Activated CD4-positive, alpha-beta T cell treated with anti-CD3 and anti-CD28 coated beads, Interleukin-2, Interleukin-4, amounts not matched to agents 100 ng/mL and 50 ng/mL, durations not matched to agents 16 hours and 8 hours (primary cell): ENCODE data around the gene RNF2.
"Not testable (repeated sequence)": the region's sequence is repeated elsewhere in the genome, so short reads cannot be mapped to it uniquely, and the experiment has no call there.

Source experiments
- DNase-seq: peaks from one replicate; pipeline ENCODE4 v3.0.0-alpha.2; 2020; ENCODE audit warnings: low spot score

Gene RNF2

GRCh38 chr1:185044981-185045813 is at the start of gene RNF2:
Gene RNF2, plus strand, starts transcription at chr1:185045558. Its CDS starts 41,996 bp downstream, at chr1:185087554.
- peak; percentile 76 for DNase-seq

- not testable (repeated sequence) for DNase-seq
These were observed 45.4 kb upstream of the RNF2 start for GRCh38 chr1:184999974-185000373.

- not testable (repeated sequence) for DNase-seq
These were observed 44.0 kb upstream of the RNF2 start for GRCh38 chr1:185001312-185001880.

- no peak for DNase-seq
These were observed 36.5 kb upstream of the RNF2 start for GRCh38 chr1:185008838-185009237.

- DNase-seq: no peak
These were observed 35.0 kb upstream of the RNF2 start for GRCh38 chr1:185010361-185010760.

- no peak for DNase-seq
These were observed 30.4 kb upstream of the RNF2 start for GRCh38 chr1:185014941-185015340.

- no peak for DNase-seq
These were observed 29.7 kb upstream of the RNF2 start for GRCh38 chr1:185015631-185016030.

- no peak for DNase-seq
These were observed 28.5 kb upstream of the RNF2 start for GRCh38 chr1:185016880-185017279.

GRCh38 chr1:185017338-185017737 is 28.0 kb upstream of the RNF2 start:
- DNase-seq: peak; percentile 2

- DNase-seq: no peak
These were observed 27.4 kb upstream of the RNF2 start for GRCh38 chr1:185017966-185018365.

GRCh38 chr1:185027252-185027882 is 18.0 kb upstream of the RNF2 start:
- no peak for DNase-seq

- no peak for DNase-seq
These were observed 11.7 kb upstream of the RNF2 start for GRCh38 chr1:185033686-185034085.

- no peak for DNase-seq
These were observed 10.1 kb upstream of the RNF2 start for GRCh38 chr1:185035258-185035657.

- DNase-seq: no peak
These were observed 6.5 kb upstream of the RNF2 start for GRCh38 chr1:185038813-185039376.

GRCh38 chr1:185039726-185040407 is 5.5 kb upstream of the RNF2 start:
- no peak for DNase-seq

GRCh38 chr1:185040408-185040735 is 5.0 kb upstream of the RNF2 start:
- DNase-seq: no peak

- no peak for DNase-seq
These were observed 3.6 kb upstream of the RNF2 start for GRCh38 chr1:185041742-185042141.

- DNase-seq: no peak
These were observed 2.6 kb upstream of the RNF2 start for GRCh38 chr1:185042737-185043136.

- DNase-seq: no peak
These were observed 971 bp upstream of the RNF2 start for GRCh38 chr1:185044387-185044786.

- peak; percentile 22 for DNase-seq
These were observed 595 bp downstream of the RNF2 start for GRCh38 chr1:185045814-185046492.

GRCh38 chr1:185046668-185047067 is 1.3 kb downstream of the RNF2 start:
- no peak for DNase-seq

- no peak for DNase-seq
These were observed 4.3 kb downstream of the RNF2 start for GRCh38 chr1:185049670-185050069.
